ENCODE measurements around the gene FMO2. TPM values are rescaled to one million over a fixed set of nuclear protein-coding genes. Genes with fewer than 3 reads are reported as not detected.

FMO2 gene
- polyA plus RNA-seq, 3 donors = 1.1 to 2.4 (median 1.7) TPM

DNA sequence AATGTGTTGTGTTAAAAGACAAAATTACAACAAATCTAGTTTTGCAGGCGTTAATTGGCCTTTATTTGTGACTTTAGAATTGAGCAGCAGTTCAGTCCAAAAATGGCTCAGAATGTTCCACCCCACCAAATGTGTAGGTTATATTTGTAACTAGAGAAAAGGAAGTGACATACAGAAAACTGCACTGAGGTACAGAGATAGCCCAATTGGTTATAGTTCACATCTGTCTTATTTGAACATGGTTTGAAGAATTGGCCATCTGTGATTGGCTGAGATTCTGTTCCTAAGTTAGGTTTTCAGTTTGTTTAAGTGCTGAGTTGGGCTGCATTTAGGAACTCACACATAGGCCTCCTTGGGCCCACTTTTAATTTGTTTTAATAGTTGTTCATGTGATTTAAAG is 12.0 kb upstream of the FMO2 start:
- DNase-seq (ENCODE audit: low read depth in 3 of 3, low spot score in 2 of 3) = no peak

DNA sequence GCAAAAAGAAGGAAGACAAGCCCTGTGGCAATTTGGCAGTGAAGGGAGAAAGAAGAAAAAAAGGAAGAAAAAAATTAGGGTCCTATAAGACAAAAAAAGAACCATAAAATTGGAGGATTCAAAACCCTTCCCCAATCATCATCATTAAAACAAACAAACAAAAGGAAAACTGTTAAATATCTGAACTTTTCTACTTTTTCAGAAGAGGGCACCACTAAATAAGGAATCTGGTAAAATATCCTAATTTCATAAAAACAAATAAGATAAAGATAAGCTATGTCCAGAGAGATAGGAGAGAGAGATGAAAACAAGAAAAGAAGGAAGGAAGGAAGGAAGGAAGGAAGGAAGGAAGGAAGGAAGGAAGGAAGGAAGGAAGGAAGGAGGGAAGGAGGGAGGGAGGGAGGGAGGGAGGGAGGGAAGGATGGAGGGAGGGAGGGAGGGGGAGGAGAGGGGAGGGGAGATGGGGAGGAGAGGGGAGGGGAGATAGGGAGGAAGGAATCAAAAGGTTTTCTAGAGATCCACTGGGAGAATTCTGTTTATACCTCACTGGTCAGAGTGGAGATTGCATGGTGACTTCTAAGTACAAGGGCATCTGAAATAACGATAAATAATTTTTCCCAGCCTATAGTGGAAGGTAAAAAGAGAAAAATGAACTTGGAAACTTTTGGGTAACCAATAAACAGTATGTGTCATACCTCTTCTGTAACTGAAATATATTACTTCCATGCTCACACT is 10.4 kb upstream of the FMO2 start:
- no peak for DNase-seq (ENCODE audit: low read depth in 3 of 3, low spot score in 2 of 3)

DNA sequence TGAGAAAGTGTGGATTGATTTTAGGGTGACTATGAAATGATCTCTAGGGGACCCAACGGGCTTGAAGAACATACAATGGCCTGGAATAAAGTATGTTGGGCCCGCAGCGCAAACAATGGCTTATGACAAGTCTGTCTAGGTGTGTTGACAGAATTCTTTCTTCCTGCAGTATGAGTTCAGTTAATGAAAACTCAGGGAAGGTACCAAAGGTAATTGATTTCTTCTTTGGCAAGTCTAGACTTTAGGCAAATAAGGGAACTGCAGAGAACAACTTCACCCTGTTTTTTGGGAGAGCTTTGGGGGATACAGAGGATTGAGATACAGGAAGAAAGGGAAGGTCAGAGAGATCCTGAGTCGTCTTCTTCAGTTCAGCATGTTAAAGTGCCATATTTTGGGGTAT is 7.8 kb upstream of the FMO2 start:
- no peak for DNase-seq (ENCODE audit: low read depth in 3 of 3, low spot score in 2 of 3)

DNA sequence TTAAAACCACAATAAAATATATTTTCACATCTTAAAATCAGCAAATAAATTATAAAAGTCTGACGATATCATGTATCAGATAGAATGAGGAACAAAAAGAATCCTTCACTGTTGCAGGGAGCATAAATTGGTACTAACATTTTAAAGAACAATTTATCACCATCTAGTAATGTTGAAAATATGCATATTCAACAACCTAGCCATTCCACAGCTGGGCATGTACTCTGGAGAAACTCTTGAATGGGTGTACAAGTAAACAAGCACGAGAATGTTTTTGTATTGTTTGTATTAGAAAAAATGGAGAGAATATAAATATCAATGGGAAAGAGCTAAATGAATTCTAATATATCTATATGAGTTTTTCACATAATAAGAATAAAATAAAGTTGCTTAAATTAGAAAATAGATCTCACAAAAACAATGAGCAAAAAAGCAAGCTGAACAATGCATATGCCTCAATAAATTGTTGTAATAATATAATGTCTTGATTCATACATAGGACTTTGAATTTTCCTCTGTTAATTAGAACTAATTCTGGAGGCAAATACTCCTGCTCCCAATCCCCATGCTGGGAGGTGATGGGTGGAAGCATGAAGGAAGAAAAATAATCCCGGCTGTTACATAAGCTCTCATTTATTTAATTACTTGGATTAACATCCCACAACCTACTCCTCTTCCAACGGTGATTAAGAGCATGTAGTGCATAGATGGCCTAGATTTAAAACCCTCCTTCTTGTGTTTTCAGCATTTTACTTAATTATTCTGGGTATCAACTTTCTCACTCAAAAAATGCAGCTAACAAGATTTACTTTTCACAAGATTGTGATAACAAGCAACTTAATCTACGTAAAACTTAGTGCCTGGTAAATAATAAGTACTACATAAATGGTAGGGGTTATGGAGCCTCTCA is 5.5 kb upstream of the FMO2 start:
- DNase-seq (ENCODE audit: low read depth in 3 of 3, low spot score in 2 of 3) = no peak

DNA sequence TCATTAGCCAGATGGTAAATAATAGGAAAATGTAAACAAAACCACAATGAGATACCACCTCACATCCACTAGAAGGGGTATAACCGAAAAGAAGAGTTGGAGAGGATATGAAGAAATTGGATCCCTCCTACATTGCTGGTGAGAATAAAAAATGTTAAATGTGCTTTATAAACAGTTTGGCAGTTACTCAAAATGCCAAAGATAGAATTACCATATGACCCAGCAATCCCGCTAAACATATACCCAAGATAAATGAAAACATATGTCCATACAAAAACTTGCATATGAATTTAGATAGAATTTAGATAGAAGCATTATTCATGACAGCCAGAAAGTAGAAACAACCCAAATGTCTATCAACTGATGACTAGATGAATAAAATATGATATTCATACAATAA is 4.4 kb upstream of the FMO2 start:
- DNase-seq (ENCODE audit: low read depth in 3 of 3, low spot score in 2 of 3) = no peak

DNA sequence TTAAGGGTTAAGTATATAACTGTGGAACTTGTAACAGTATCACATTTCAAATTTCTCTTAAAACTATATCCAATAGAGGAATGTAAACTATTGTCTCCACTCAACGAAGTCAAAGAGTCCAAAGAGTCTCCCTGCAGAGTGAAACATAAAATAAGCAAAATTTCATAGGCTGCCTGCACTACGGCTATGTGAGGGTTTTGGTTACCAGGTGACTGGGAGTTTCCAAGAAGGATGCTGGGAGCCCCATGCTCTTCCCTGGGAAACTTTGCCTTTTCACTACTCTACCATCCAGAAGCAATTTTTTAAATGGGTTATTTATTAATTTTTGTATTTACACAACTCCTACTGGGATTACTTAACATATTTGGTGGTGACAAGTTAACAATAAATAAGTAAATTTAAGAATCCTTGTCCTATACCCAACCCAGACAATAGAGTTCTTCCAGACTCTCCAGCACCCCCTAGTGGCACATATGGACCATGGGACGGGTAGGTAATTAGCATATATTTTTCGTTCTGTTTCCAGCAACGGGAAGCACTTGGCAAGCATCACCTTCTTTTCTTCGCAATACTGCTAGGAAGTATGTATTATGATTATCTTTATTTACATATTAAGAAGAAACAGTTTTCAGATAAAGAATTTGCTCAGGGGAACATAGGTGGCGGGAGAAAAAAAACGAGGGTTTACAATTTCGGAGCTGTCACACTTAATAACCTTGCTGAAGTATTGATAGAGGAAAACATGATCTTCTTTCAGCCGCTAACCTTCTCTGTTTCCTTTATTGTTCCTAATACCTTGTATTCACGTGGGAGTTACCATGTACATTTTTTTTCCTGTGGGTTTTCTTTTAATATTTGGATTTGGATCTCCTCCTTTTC is 3.5 kb downstream of the FMO2 start:
- DNase-seq (ENCODE audit: low read depth in 3 of 3, low spot score in 2 of 3) = peak in 2 of 3 donors; percentile 7 to 8

DNA sequence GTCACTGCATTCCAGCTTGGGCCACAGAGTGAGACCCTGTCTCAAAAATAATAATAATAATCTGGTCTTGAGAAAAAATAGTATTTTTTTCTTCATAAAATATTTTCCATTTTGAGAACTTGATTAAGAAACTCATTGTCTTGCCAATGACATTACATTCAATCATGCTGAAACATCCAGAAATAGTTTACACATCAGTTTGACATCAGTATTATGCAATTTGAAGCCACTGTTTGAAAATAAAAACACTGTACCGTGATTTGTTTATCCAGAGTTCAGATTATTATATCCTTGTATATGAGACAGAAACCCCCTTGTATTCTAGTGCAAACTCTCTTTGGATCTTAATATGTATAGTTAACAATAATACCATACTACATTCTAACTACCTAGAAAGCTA is 6.9 kb downstream of the FMO2 start:
- no peak for DNase-seq (ENCODE audit: low read depth in 3 of 3, low spot score in 2 of 3)

DNA sequence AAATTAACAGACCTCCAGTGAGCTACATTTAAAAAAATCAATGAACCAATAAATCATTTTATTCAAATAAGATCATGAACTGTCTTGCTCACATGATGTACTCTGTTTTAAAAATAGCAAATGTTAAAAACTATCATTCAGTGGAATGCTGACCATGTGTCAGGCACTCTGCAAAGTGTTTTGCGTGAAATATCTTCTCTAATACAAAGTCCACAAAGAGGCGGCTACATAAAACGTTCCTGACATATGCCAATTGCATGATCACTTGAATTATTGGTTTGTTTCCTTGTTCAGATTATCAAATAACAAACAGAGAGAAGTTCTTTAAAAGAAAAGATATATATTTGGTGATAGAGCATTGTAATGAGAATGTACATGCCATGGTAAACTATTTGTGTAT is 10.7 kb downstream of the FMO2 start:
- DNase-seq (ENCODE audit: low read depth in 3 of 3, low spot score in 2 of 3) = no peak

DNA sequence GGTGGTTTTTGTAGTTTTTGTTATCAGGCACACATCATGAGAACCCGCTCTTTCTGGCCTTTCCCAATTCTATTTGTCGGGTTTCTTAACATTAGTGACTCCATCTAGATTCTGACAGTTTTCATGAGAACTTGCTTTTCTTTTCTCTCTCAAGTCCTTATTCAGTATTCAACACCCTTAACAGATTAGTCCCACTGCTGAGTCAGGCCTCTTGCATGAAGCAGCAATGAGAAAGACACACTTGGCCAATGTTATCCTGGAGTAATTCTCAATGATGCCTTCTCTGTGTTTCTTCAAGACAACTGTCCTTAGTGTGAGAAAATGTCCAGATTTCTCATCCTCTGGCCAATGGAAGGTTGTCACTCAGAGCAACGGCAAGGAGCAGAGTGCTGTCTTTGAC is 11.3 kb downstream of the FMO2 start:
- DNase-seq (ENCODE audit: low read depth in 3 of 3, low spot score in 2 of 3) = no peak

DNA sequence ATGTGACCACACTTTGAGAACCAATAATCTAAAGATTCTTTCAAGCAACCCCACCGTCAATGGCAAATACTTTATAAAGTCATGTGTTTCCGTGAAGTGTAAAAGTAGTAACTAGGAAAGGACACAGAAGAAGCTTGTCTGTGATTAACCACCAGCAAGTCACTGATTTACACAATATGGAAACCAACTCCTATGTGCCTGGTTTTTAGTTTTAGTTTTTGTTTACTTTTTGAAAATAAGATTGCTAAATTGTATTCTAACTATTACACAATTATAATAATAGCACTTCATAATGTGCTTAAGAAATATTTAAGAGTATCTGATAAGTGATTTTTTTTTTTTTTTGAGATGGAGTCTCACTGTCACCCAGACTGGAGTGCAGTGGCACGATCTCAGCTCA is 13.0 kb downstream of the FMO2 start:
- no peak for DNase-seq (ENCODE audit: low read depth in 3 of 3, low spot score in 2 of 3)

DNA sequence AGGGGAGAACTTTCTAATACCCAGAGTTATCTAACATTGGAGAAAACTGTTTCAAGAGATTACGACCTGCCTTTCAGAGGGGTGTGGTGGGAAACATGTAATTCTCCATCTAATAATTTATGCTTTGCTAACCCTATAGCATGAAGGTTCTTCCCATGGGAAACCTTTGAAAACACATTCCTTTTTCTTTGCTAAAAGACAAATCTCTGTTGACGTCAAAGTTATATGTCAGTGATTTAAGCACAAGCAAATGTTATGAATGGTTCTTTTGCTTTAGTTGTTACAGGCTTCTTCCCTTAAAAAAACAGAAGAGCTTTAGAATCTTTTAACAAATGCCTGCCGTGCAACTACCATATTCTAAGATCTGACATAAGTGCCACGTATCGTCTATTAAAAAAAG is 19.2 kb downstream of the FMO2 start:
- no peak for DNase-seq (ENCODE audit: low read depth in 3 of 3, low spot score in 2 of 3)

DNA sequence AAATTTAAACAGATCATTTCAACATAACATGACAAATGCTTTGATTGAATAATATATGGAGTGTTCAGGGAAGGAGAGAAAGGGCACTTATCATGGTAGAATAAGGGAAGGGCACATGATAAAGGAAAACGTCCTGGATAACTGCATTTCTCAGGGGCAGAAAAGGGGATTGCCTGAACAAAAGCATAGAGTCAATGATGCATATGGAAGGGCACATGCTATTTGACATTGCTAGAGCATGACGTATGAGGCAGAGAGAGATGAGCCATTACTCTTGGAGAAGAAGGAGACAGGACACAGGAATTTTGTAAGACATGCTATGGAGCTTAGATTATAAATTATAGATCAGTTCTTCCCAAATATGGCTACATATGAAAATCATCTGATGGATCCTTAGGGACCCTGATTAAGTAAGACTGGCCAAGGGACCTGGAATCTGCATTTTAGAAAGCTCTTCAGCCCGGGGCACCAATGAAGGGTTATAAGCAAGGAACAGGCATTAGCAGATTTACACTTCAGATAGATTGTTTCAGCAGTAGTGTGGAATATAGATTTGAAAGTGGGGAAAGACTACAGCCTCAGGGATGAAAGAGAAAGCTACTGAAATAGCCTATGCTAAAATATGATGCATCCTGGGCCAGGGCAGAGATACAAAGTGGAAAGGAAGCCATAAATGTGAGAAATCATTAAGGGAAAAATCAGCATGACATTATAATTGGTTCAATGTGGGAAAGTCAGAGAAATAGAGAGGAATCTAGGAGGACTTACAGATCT is 21.3 kb downstream of the FMO2 start:
- DNase-seq (ENCODE audit: low read depth in 3 of 3, low spot score in 2 of 3) = no peak

DNA sequence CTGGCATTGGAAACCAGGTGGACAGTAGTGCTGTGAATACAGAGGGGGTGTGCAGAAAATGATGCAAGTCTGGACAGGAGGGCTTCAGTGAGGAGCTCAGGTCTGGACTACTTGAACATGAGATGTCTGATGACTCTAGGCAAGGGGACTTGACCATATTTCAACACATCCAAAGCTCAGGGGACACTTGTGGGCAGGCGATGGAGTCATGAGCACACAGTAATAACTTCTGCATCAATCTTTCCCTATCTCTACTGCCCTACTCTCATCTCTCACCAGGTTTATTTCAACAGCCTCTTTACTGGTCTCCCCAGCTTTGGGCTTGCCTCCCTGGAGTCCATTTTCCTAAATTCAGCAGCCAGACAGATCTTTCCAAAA is 21.9 kb downstream of the FMO2 start:
- DNase-seq (ENCODE audit: low read depth in 3 of 3, low spot score in 2 of 3) = no peak

DNA sequence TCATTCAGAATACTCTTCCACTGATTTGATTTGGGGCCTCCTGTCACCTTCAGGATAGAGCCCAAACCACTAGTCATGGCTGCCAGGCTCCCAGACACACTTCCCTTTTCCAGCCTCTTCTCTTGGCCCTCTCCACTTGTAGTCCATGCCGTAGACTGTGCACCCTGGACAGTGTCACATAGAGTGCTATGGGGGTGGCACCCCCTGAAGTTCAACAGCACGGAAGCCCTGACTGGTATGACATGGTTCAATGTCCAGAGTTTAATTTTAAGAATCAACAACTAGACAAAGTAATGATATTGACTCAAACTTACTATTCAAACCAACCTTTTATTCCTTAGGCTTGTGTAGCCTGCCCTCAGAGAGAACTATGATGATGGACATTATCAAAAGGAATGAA is 22.3 kb downstream of the FMO2 start:
- DNase-seq (ENCODE audit: low read depth in 3 of 3, low spot score in 2 of 3) = no peak

DNA sequence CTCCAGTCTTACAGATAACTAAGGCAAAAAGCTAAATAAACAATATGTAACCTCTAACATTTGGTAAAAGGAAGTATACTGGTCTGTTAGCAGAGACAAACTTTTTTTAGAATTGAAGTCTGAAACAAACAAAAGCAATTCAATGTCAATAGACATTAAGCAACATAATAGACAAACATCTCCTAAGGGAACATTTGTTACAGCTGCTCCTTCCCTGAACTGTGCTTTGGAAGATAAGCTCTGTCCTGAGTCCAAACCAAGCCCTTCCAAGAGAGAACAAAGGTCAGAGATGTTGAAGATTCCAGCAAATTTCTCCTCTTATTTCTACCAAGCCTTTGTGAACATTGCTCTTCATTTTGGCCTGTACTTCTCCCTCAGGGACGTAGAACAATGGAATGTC is 25.3 kb downstream of the FMO2 start:
- no peak for DNase-seq (ENCODE audit: low read depth in 3 of 3, low spot score in 2 of 3)

DNA sequence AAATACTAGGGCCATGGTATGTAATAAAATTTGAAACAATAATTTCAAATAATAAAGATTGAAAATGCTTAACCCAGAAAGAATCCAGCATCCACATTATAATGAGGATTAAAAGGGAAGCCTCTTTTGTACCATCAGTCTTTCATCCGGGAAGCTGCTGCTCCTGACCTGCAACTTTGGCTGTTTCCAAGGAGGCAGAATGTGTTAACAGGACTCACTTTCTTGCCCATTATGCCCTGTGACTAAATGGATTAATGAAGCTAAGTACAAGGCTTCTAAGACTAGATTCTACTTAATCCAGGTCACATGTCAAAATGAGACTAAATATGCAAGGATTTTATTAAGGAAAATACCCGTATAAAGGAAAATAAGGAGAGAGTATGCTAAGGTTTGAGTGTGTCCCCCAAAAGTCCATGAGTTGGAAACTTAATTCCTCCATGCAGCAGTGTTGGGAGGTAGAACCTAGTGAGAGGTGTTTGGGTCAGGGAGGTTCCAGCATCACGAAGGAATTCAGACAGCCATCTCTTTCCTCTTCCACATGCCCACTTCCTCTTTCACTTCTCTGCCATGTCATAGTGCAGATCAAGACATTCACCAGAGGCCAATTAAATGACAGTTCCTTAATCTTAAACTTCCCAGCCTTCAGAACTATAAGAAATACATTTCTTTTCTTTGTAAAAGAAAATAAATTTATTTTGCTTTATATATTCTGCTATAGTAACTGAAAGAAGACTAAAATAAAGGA is 27.7 kb downstream of the FMO2 start:
- DNase-seq (ENCODE audit: low read depth in 3 of 3, low spot score in 2 of 3) = no peak

DNA sequence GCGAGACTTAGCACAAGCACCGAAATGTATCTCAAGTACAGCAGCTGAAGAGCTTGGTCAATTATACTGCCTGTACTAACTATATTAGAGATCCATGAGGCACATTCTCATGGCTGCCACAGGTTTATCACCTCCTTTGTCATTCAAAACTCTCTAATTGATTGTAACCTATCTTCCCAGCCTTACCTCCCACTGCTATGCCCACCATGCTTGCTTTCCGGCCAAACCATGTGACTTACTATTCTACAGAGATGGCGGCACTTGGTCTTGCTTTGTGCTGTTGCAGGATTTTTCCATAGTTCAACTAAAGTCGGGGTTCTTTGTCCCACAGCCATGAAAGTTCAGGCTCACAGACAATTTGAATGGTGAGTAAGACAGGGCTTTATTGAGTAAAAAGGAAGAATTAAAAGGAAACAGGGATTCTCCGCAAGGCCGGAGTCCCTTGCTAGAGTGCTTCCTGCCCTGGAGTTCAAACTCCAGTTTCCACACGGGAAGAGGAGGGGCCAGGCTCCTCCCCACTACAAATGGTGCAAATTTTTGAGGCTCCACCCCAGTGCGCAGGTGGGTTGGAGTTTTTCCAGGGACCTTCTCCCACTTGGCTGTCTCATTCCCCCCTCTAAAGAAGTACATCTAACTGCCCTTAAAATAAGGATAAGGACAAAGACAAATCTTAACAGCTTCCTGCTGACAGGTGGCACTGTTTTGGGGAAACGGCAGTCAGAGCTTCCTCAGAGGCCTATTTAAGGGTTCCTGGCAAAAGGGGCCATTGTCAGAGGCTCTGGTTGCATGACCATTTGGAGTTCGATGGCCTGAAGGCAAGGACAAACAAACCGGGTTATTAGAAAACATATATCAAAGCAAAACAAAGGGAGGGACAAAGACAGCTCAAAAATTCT is 28.7 kb downstream of the FMO2 start:
- DNase-seq (ENCODE audit: low read depth in 3 of 3, low spot score in 2 of 3) = no peak

DNA sequence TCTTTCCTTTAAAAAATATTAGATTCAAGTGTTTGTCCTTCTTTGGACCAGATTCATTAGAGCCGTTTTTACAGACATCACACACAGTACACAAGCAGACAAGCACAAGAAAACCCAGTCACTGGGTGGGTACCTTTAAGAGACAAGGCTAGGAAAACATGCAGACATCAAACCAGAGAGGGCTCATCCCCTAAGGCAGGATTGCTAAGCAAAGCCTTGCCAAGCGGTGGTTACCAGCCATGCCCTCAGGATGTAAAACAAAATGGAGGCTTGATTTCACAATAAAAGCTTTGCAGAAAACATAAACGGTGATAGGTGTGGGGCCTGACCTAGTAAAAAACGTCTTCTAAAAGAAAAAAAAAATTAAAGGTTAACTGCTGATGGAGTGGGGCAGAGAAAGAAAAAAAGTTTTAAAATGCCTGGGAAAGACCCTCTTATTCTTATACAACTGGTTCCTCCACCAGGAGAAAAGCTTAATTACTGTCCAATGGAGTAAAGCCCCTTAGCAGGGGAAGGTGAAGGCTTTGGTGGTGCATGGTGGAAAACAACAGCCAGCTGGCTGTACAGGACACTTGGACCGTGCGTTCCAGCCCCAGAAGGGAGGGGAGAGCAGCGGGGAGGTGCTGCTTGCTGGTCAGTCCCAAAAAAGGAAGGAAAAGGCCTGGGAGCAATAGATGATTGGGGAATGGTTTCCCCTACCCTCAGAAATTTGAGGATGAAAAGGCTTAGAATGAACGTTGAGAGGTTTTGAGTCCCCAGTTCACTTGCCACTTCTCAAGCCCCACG is 32.8 kb downstream of the FMO2 start:
- no peak for DNase-seq (ENCODE audit: low read depth in 3 of 3, low spot score in 2 of 3)
